HG03159 (cell line): Measurements from ENCODE around the gene TRIM14.
A peak's percentile ranks its signal among the peaks of the same experiment; 100 is the strongest.
"Not testable (repeated sequence)": the region's sequence is repeated elsewhere in the genome, so short reads cannot be mapped to it uniquely, and the experiment has no call there.

Source experiments
- ATAC-seq: cut with Tn5 transposase; IDR thresholded peaks from one replicate; pipeline ENCODE4 v1.9.1; 2021; ENCODE audit warnings: mild to moderate bottlenecking, moderate library complexity; ENCODE audit not compliant: unreplicated experiment

TRIM14 gene

DNA sequence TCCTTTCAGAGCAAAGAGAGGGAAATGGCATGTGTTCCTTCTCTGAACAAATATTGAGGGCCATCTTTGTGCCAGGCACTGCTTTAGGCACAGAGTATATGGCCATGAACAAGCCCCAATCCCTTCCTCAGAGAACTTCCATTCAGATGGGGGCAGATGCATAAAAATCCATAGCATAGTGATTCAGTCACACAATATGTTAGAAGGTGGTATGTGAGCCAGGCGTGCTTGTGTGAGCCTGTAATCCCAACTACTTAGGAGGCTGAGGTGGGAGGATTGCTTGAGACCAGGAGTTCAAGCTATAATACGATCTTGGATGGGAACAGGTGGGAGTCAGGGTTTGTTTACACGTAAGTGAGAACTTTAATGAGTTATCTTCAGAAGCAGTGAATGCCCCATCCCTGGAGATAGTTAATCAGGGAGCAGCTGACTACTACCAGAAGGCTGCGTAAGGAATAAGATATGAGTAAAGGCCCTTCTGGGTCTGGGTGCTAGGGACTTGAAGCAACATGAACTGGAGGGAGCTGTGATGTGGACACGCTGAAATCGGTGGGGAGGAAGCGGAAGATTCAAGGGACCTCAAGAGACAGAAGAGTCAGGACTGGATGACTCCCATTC, 35.3 kb downstream of the TRIM14 start:
- no peak for ATAC-seq

DNA sequence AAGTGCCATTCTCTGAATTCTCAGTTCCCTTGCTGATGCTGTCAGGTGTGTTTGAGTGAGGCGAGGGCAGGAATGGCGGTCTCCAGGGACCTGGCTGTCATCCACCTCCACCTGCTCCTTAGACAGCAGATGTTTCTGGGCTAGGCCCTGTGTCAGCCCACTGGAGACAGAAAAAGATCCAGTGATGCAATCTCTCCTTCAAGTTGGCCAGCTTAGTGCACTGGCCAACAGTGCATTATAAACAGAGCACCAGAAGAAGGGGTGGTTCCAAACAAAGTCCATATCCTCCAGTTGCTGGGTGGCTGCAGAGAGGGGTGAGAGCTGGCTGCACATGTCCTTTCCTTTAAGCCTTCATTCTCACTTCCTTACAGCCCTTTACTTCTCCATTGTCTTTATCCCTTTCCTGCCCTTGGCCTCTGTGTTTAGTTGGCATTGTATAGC, 35.9 kb downstream of the TRIM14 start:
- ATAC-seq, result no peak

DNA sequence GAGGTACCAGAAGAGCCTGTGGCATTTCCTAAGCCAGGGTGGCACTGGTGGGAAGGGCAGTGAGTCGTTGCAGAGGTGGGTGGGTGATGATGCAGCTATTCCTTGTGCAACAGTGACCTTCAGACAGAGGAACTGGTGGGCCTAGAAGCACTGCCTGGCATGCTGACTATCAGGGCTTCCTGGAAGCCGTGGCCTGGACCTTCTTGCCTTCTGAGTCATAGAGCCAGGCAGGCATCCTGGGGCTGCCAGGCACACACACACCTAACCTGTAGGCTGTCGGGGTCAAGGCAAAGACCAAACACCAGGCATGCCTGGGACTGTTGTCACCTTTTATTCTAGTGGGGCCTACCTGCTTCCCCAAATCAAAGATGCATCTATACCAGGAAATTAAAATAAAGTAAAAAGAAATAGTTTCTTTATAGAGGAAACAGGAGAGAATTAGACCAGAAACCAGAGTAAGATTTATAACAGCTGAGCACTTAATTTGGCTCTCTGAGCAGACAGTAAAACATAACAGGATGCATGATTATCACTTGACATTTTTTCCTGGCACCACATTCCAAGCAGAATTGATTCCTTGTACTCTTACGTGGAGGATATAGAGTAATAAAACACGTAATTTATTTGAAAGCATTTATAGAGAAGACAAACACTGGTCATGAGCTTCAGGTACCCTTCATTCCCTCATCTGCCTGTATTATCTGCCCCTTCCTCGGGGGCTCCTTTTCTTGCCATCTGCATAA, 37.4 kb downstream of the TRIM14 start:
- no peak for ATAC-seq

DNA sequence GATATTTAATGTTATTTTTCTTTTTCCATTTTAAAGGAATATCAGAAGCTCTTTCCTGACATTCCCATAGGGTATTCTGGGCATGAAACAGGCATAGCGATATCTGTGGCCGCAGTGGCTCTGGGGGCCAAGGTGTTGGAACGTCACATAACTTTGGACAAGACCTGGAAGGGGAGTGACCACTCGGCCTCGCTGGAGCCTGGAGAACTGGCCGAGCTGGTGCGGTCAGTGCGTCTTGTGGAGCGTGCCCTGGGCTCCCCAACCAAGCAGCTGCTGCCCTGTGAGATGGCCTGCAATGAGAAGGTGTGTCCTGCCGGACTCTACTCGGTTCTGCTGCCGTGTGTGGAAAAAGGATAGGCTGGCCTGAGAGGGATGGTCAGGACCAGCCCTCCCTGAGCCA, 38.2 kb downstream of the TRIM14 start:
- no peak for ATAC-seq

DNA sequence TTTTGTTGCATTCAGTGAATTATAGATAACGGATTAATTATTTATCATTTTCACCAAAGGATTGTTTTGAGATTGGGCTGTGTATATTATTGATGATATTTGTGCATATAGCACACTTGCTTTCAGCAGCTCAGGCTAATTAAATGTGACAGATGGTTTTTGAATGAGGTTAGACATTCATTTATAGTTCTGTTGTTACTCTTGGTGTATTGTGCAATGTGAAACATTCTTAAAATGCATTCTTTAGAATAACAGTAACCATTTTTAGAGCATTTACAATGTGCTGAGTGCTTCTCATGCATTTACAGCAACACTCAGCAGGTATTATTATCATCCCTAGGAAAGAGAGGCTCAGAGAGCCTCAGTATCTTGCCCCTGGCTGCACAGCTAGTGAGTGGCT, 38.7 kb downstream of the TRIM14 start:
- no peak for ATAC-seq

DNA sequence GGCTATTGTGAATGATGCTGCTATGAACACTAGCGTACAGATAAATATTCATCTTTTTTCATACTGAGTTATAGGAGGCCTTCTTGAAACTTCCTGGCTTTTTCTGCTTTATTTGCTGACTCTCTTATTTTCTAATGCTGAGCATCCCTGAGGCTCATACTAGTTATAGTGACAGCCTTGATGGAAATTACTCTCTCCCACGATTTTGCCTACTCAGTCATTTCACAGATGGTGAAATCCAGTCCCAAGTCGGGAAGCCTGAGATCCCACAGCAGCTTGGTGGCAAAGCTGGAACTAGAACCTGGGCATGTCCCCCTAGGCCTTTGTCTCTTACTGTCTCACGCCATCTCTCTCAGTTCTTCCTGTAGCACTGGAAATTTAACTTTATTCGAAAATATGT, 40.1 kb downstream of the TRIM14 start:
- ATAC-seq, result no peak

DNA sequence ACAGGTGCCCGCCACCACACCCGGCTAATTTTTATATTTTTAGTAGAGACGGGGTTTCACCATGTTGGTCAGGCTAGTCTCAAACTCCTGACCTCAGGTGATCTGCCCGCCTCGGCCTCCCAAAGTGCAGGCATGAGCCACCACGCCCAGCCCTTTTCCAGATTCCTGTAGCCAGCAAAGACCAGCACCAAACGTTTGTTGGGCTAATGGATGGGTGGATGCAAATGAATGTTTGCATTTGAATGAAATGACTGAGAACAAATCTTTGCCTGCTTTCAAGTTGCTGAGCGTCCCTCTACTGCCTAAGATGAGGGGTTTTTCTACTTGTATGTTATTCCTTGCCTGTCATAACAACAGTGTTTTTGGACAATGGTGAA, 42.5 kb downstream of the TRIM14 start:
- not testable (repeated sequence) for ATAC-seq

DNA sequence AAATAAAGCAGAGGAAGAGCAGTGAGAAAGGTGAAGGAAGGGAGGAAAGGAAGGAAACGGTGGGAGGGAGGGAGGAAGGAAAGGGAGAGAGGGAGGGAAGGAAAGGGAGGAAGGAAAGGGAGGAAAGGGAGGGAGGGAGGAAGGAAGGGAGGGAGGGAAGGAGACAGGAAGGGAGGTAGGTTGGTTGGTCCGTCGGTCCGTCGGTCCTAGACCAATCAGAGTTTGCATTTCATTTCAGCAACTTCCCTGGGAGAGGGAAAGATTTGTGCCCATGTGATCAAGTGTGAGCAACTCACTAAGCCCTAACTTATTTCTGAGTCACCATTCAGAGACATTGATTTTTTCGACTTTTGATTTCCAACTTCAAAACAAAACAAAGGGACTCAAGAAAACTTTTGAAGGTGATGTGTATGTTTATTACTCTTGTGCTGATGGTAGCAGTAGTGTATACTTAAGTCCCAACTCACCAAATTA, 43.7 kb downstream of the TRIM14 start:
- ATAC-seq, result no peak

DNA sequence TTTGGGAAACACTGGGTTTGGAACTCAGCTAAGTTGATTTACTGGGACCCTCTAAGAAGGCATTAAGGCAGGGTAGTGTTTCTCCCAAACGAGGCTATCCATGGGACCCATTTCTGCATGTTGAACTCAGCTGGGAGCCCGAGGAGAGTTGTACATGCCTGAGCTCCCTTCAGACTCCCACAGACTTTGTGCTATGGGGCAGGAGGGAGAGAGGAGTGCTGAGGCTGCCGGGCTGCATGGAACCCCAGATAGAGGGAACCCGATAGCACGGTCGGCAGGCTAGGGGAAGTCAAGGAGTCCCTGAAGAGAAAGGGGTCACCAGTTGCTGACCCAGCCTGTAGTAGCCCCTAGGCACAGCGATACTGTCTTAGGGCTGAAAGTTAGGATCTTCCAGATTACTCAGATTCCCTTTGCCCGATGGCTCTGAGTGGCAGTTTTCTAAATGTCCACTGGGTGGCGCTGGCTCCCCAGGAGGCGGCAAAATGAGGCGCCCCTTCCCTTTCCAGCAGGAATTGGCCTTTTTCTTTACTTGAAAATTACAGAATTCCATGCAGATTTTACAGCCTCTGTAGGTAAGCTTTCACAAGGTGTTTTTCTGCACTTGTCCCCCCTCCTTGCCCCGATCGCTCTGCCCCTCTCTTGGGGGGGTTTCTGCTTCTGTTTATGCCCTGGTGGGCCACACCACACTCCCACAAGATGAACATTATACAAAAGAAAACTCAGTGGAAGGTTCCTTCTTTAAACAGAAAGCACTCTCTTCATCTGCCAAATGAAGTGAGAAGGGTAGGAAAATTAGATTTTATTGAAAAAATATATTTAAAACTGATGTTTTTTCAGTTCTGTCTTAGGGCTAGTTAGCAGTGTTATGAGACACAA, 44.7 kb downstream of the TRIM14 start:
- ATAC-seq, result no peak

DNA sequence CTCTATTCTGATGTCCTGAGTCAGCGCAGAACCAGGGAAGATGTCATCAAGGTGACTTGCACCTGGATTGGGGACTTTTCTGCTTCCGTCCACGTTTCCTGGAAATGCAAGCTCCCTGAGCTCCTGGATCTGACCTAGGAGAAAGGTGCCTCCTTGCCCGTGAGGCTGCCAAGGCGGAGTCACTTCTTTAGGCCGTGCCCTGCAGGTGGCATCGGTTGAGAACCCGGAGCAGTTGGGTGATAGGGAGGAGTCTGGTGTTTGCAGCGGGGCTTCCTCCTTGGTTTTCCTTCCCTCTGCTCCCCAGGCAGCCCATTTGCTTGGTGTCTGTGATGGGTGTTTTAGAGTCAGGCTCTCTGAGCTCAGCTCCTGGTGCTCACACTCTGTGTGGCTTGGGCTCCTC, 47.3 kb downstream of the TRIM14 start:
- no peak for ATAC-seq

DNA sequence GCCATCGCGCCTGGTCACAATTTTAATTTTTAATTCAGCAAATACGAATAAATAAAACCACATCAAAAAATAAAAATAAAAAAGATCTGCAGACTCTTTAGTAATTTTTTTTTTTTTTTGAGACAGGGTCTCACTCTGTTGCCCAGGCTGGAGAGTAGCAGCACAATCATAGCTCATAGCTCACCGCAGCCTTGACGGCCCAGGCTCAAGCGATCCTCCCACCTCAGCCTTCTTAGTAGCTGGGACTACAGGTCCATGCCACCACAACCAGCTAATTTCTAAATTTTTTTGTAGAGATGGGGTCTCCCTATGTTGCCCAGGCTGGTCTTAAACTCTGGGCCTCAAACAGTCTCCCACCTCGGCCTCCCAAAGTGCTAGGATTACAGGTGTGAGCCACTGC, 48.3 kb downstream of the TRIM14 start:
- no peak for ATAC-seq

DNA sequence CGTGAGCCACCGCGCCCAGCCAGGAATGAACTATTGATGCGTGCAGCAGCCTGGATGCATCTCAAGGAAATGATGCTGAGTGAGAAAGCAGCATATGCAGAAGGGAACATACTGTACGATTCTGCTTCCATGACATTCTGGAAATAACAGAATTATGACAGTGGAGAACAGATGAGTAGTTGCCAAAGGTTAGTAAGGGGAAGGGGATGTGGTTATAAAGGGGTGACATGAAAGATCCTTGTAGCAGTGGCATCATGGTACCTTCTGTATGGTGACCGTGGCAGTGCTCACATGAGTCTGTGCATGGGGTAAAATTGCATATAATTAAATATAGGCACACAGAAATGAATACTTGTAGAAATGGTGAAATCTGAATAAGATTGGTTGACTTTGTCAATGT, 49.5 kb downstream of the TRIM14 start:
- ATAC-seq, result no peak

DNA sequence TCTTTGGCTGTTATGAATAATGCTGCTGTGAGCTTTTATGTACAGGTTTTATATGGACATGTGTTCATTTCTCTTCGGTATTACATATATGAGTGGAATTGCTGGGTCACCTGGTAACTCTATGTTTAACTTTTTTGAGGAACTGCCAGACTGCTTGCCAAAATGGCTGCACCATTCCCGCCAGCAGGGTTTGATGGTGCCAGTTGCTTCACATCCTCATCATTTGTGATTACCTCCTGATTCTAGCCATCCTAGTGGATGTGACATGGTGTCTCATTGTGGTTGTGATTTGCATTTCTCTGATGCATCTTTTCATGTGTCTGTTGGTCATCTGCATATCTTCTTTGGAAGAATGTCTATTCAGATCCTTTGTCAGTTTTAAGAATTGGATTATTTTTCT, 51.8 kb downstream of the TRIM14 start:
- ATAC-seq, result no peak

DNA sequence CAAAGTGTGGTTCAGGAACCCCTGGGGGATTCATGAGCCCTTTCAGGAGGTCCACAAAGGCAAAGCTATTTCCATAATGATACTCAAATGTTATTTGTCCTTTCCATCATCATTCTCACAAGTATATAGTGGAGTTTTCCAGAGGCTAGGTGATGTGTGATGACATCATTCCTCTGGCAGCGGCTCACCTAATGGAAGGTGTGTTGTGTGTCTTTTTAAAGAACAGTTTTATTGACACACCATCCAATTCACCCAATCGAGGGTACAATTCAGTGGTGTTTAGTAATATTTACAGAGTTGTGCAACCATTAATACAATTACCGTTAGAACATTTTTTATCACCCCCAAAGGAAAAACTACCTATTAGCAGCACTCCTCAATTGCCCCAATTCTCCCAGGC, 52.8 kb downstream of the TRIM14 start:
- ATAC-seq, result no peak

DNA sequence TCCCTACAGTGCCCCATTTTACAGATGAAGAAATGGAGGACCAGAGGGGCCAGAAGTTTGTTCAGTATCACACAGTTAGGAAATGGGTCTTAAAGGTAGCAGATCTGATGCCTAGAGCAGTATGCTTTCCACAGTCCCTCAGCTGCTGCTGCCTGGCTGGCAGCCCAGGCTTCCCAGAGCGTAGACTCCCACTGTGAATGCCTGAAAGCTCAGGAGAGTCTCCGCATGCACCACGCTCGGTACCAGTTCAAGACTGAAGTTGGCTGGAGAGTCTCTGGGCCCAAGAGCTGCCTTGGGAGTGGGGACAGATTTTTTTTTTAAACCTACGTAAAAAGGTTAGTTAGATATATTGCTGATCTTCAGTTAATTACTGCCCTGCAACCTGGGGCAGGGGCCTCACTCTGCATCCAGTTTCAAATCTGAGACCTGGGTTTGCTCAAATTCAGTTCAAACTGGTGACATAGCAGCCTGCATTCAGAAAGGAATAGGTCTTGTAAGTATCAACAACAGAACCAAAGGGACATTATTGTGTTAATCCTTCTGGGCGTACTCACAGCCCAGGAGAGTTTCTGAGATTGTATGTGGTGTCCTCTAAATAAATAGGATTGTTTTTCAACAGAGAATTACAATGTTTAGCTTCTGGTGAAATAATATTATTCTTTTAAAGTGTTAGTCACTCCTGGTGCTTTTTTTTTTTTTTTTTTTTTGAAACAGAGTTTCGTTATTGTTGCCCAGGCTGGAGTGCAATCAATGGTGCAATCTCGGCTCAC, 54.2 kb downstream of the TRIM14 start:
- no peak for ATAC-seq

DNA sequence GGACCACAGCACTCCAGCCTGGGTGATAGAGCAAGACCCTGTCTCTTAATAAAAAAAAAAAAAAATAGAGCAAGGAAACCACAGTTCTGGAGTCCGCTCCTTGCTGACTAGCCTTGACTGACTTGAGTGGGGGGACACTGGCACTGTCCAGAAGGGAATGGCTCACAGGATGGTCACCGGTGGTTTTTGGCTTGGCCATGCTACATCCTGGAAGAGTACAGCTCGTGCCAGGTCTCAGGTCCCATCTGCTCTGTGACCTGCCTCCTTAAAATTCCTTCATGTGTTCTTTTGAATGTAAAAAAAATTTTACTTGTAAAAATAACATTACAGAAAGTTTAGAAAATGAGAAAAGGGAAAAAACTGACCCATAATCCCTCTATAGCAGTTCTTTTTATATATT, 56.9 kb downstream of the TRIM14 start:
- no peak for ATAC-seq

DNA sequence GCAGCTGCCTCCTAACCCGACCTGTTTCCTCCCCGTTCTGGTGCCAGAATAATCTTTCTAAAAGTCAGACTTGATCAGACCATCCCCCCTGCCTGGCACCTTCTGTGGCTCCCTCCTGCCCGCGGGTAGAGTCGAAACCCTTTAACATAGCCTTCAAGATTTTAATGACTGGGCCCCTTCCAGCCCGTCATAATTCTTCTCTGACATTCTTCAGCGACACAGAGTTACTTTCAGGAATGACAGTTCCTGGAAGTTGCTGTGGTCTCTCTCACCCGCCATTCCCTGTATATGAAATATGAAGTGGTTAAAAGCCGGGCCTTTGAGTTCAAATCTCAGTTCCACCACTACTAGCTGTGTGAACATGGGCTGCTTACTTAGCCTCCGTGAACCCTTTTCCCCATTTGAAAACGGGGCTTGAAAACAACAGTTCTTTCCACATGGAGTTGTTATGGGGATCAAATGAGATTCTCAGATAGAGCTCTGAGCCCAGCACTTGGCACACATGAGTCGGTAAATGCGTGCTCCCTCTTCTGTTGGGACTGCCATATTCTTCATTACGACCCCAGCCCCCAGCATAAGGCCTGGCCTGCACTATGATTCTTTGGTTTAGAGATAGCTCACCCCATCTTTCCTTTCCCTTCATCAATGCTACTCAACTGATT, 61.8 kb downstream of the TRIM14 start:
- no peak for ATAC-seq

DNA sequence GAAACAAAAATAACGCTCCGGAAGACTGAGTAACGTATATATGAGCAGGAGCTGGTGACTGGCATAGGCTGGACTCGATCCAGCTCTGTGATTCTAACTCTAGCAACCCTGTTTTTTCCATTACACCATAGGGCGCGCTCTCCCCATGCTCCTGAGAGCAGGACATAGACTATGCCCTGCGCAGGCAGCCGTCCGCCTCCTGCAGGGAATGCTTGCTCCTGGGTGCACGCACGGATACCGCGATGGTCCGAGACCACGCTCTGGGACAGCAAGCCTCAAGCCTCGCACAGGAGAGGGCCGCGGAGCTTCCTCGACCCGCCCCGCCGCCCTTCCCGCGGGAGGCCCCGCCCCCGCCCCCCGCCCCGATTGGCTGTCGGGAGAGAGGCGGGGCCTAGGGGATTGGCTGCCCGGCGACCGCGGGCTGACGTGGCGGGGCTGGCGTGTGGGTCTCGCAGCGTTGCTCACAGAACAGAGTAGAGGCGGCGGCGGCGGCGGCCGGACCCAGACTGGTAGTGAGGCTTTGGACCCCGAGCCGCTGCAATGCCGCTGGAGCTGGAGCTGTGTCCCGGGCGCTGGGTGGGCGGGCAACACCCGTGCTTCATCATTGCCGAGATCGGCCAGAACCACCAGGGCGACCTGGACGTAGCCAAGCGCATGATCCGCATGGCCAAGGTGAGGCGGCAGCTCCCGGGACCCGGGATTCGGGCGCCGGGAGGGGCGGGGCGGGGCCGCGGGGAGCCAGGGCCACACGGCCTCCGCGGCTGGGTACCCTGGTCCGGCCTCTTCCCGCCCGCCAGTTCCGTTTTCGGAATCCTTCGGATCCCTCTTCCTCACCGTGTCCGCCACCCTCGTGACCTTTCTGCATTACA, 62.5 kb downstream of the TRIM14 start, which contains the start of gene NANS:
NANS (plus strand) TSS at position 464 of the 869 bp plus-strand sequence; CDS start at position 541, 77 bp downstream.
- ATAC-seq, result peak; percentile 94

DNA sequence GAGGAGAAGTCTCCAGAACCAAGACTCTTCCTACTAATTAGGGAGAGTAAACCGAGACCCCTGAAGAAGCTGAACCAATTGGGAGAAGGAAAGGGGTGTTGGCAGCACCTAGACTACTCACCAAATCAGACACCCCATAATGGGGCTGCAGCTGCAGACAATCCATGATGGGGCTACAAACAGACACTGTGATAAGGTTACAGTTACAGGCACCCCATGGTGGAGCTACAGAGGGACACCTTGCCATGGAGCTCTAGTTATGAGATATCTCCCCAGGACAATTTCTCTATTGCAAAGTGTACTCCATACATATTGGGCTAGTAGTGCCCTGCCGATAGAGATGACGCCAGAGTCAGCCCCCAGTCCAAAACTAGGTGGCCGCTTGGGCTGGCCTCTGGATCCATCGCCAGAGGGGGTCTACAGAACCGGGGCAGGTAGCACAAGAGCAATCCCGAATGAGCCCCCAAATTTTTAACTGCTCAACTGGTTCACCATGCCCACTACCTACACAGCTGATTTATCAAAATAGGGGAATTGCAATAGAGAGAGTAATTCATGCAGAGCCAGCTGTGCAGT, 64.6 kb downstream of the TRIM14 start:
- no peak for ATAC-seq
